HG03097 (cell line): Measurements from ENCODE around the gene MCEMP1.
"Not testable (repeated sequence)": the region's sequence is repeated elsewhere in the genome, so short reads cannot be mapped to it uniquely, and the experiment has no call there.

Experiments used
- ATAC-seq: cut with Tn5 transposase; IDR thresholded peaks from one replicate; pipeline ENCODE4 v1.9.1; 2021; ENCODE audit not compliant: unreplicated experiment, low FRiP score

Gene MCEMP1

DNA sequence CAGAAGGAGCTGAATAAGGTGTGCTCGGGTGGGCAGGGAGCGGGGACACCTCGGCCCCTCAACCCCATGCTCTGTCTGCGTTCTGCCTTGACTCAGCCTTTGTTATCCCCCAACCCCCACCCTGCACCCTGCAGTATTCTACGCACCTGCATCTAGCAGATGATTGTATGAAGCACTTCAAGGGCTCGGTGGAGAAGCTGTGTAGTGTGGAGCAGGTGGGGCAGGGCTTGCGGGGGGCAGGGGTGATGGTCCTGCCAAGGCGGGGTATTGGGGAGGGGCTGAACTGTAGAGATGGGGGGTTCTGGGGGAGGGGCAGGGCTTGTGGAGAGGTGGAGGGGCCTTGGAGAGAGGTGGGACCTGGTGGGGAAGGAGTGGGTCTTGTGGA, 33.9 kb upstream of the MCEMP1 start:
- no peak for ATAC-seq

- not testable (repeated sequence) for ATAC-seq
These were observed 33.0 kb upstream of the MCEMP1 start for GRCh38 chr19:7643629-7644549.

DNA sequence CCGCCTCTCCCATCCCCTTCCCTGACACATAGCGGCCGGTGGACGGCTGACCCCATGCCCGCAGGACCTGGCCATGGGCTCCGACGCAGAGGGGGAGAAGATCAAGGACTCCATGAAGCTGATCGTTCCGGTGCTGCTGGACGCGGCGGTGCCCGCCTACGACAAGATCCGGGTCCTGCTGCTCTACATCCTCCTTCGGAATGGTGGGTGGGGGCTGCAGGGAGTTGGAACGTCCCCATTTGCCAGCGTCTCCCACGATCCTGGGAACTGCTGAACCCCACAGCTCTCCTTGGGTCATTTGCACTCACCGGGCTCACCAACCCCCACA, 32.4 kb upstream of the MCEMP1 start:
- ATAC-seq, result no peak

DNA sequence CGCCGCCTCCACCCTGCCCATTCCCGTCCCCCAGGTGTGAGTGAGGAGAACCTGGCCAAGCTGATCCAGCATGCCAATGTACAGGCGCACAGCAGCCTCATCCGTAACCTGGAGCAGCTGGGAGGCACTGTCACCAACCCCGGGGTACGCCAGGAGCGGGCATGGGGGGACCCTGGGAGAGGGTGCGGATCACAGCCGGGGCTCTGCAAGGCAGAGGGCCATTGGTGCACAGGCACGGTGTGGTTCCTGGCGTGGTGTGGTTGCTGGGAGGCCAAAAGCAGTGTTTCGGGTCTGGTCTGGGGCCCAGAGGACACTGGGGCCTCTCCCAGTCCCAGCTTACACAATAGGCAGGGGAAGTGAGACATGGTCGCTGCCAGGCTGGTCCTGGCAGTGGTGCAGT, 31.7 kb upstream of the MCEMP1 start:
- no peak for ATAC-seq

DNA sequence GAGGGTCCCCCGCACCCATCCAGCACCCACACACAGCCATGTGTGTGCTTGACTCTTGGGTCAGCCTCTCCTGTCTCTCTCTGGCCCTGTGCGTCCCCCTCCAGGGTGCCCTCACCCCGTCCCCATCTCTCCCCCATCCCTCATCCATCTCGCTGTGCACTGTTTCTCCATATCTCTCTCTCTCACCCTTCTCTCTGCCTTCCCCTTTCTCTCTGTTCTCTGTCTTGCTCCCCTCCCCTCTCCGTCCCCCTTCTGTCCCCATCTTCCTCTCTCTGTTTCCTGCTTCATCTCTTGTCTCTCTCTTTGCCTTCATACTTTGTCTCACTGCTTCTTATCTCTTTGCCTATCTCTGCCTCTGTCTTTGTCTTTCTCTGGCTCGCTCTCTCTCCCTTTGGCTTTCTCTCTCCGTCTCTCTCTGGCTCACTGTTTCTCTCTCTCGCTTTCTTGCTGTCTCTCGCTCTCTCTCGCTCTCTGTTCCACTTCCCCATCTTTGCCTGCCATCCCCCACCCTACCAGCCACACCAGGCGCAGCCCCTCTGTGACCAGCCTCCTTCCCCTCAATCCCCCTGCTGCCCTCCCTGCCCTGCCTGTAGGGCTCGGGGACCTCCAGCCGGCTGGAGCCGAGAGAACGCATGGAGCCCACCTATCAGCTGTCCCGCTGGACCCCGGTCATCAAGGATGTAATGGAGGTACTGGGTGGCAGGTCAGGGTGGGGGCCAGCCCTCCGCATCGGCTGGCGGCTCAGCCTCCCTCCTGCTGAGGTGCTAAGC, 31.0 kb upstream of the MCEMP1 start:
- ATAC-seq, result no peak

GRCh38 chr19:7646426-7646700, 30.5 kb upstream of the MCEMP1 start:
- no peak for ATAC-seq

DNA sequence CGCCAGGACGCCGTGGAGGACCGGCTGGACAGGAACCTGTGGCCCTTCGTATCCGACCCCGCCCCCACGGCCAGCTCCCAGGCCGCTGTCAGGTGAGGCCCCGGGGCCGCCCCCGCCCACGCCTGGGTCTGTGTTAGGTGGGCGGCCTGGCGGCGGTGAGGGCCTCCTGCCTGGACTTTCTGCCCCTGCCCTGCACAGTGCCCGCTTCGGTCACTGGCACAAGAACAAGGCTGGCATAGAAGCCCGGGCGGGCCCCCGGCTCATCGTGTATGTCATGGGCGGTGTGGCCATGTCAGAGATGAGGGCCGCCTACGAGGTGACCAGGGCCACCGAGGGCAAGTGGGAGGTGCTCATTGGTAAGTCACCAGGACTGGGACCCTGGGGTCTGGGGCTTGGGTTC, 29.7 kb upstream of the MCEMP1 start:
- ATAC-seq, result no peak

DNA sequence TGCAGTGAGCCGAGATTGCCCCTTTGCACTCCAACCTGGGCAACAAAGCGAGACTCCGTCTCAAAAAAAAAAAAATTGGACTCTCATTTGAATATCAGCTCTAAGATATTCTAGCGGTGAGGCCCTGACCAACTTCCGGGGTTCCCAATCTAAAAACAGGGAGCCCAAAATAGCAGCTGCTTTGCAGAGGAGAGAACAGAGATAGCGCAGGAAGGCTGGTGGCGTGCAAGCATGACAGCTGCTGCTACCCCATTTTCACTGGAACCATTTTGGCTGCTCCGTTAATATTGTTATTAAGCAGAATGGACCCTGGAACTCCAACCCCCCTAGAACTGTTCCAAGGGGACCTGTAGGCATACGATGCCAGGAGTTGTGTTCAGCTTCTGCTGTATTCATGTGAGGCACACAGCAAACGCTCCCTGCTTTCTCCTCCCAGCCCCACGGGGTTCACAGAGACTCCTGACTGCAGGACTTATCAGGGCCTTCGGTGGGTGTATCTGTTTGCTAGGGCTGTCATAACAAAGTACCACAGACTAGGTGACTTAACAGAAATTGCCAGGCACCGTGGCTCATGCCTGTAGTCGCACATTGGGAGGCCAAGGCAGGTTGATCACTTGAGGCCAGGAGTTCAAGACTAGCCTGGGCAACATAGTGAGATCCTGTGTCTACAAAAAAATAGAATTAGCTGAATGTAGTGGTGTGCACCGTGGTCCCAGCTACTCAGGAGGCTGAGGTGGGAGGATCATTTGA, 28.4 kb upstream of the MCEMP1 start:
- ATAC-seq, result no peak

- ATAC-seq, result no peak
These were observed 26.7 kb upstream of the MCEMP1 start for GRCh38 chr19:7650148-7650547.

- ATAC-seq, result no peak
These were observed 24.7 kb upstream of the MCEMP1 start for GRCh38 chr19:7652061-7652641.

DNA sequence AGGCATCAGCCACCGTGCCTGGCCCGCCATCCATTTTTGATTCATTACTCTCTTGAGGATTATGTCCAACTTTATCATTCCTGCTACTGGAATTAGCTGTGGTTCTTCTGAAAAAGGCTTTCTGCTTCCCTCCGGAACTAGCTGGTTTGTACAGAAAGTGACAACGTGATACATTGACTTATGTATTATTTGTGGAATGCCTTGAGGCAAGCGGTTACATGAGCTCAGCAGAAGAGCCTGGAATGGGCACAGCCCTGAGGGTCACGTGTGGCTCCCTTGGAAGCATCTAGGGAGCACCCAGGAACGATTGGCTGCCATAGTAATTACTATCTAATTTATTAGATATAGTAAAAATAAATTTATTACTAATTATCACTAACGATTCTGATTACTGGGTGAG, 22.5 kb upstream of the MCEMP1 start:
- no peak for ATAC-seq

GRCh38 chr19:7655581-7655980, 21.3 kb upstream of the MCEMP1 start:
- no peak for ATAC-seq

GRCh38 chr19:7657131-7657751, 19.6 kb upstream of the MCEMP1 start:
- no peak for ATAC-seq

- peak; percentile 76 for ATAC-seq
These were observed 18.6 kb upstream of the MCEMP1 start for GRCh38 chr19:7658219-7658686.

GRCh38 chr19:7661744-7662538, 14.9 kb upstream of the MCEMP1 start:
- no peak for ATAC-seq

DNA sequence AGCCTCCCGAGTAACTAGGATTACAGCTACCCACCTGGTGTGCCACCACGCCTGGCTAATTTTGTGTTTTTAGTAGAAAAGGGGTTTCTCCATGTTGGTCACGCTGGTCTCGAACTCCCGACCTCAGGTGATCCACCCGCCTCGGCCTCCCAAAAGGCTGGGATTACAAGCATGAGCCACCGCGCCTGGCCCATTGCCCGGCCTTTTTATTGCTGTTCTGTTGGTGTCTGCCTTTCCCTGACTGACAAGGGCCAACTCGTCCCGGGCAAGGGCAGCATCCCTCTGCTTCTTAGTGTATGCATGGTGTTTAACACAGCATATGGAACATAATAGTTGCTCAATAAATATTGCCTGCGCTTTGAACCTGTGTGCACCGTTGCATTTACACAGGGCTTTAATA, 14.2 kb upstream of the MCEMP1 start:
- no peak for ATAC-seq

GRCh38 chr19:7663706-7664105, 13.2 kb upstream of the MCEMP1 start:
- ATAC-seq, result no peak

DNA sequence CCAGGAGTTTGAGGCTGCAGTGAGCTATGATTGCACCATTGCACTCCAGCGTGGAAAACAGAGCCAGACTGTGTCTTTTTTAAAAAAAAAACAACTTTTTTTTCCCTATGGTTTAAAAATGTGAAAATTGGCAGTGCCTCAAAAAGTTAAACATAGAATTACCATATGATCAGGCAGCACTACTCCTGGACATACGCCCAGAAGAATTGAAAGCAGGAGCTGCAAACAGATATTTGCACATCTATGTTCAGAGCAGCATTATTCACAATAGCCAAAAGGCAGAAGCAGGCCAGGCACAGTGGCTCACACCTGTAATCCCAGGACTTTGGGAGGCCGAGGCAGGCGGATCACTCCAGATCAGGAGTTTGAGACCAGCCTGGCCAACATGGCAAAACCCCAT, 11.8 kb upstream of the MCEMP1 start:
- no peak for ATAC-seq

DNA sequence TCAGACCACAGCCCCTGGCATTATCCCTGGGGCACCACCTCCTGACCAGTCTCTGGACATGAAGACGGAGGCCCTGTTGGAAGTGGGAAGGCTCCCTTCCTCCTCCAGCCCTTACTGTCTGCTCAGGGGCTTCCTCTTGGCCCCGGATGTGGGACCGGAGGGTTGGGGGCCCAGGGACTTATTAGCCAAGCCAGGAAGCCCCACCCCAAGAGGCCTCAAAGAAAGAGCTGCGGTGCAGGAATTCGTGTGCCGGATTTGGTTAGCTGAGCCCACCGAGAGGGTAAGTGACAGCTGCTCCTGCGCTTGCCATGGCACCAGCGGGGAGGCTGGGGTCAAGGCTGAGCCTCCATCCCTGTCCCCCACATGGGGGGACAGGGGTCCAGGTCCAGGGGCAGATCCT, 8.0 kb upstream of the MCEMP1 start, which contains the start of gene RETN:
RETN (plus strand) TSS at position 208 of the 400 bp plus-strand sequence. CDS start 278 bp downstream, outside the sequence.
- ATAC-seq, result no peak

DNA sequence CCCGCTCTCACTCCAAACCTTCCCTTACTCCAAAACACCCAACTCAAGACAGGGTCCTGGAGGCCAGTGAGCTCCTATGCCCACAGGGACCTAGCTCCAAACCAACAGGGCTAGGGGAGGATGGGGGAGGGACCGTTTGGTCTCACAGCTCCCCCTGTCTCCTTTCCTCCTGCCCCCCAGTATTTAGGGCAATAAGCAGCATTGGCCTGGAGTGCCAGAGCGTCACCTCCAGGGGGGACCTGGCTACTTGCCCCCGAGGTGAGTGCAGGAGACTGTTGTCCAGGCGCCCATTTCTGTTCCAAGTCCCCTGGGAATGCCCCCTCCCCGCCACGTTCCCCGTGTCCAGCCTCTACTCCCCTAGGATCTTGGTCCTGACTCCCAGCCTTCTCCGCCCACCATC, 7.2 kb upstream of the MCEMP1 start:
- no peak for ATAC-seq
